ENCODE measurements around the gene CXCL16.

- TF ChIP-seq CTCF (IDR thresholded peaks at IDR 0.05) (no peak), POLR2A (IDR thresholded peaks at IDR 0.05) (no peak)
Measured at GRCh38 chr17:4780325-4780955, 40.7 kb upstream of the CXCL16 start.
